ENCODE measurements around the gene SUCLG2.
"Not testable (repeated sequence)": the region's sequence is repeated elsewhere in the genome, so short reads cannot be mapped to it uniquely, and the experiment has no call there.

Gene SUCLG2

GRCh38 chr3:67605377-67605776, 49.0 kb downstream of the SUCLG2 start:
- no peak for DNase-seq

GRCh38 chr3:67602816-67603215, 51.6 kb downstream of the SUCLG2 start:
- DNase-seq, result no peak

- no peak for DNase-seq
Observed at GRCh38 chr3:67601919-67602608, 52.3 kb downstream of the SUCLG2 start.

- no peak for DNase-seq
Observed at GRCh38 chr3:67601385-67601784, 53.0 kb downstream of the SUCLG2 start.

- no peak for DNase-seq
Observed at GRCh38 chr3:67599821-67600220, 54.6 kb downstream of the SUCLG2 start.

- no peak for DNase-seq
Observed at GRCh38 chr3:67598814-67599556, 55.4 kb downstream of the SUCLG2 start.

- DNase-seq, result no peak
Observed at GRCh38 chr3:67595424-67595823, 59.0 kb downstream of the SUCLG2 start.

- DNase-seq, result no peak
Observed at GRCh38 chr3:67593761-67594234, 60.6 kb downstream of the SUCLG2 start.

GRCh38 chr3:67592057-67592456, 62.4 kb downstream of the SUCLG2 start:
- no peak for DNase-seq

- peak; percentile 8 for DNase-seq
Observed at GRCh38 chr3:67587811-67588210, 66.6 kb downstream of the SUCLG2 start.

- no peak for DNase-seq
Observed at GRCh38 chr3:67587301-67587700, 67.1 kb downstream of the SUCLG2 start.

GRCh38 chr3:67584608-67585007, 69.8 kb downstream of the SUCLG2 start:
- not testable (repeated sequence) for DNase-seq

- no peak for DNase-seq
Observed at GRCh38 chr3:67580430-67581000, 73.9 kb downstream of the SUCLG2 start.

GRCh38 chr3:67578416-67578815, 76.0 kb downstream of the SUCLG2 start:
- no peak for DNase-seq

- DNase-seq, result no peak
Observed at GRCh38 chr3:67576441-67576840, 78.0 kb downstream of the SUCLG2 start.

GRCh38 chr3:67569324-67569723, 85.1 kb downstream of the SUCLG2 start:
- DNase-seq, result no peak

GRCh38 chr3:67567893-67568292, 86.5 kb downstream of the SUCLG2 start:
- DNase-seq, result no peak

GRCh38 chr3:67564973-67565372, 89.4 kb downstream of the SUCLG2 start:
- DNase-seq, result no peak

- DNase-seq, result no peak
Observed at GRCh38 chr3:67564008-67564407, 90.4 kb downstream of the SUCLG2 start.

GRCh38 chr3:67561667-67562394, 92.6 kb downstream of the SUCLG2 start:
- no peak for DNase-seq

- DNase-seq, result no peak
Observed at GRCh38 chr3:67561266-67561665, 93.1 kb downstream of the SUCLG2 start.

GRCh38 chr3:67559029-67559605, 95.3 kb downstream of the SUCLG2 start:
- no peak for DNase-seq

GRCh38 chr3:67558426-67558825, 96.0 kb downstream of the SUCLG2 start:
- no peak for DNase-seq

All from NCI-H1092 treated with DMSO at 0.1 percent for 48 hours (cell line).